ENCODE results near the gene OVAAL.

GRCh38 chr1:180515857-180516388 lies 42.8 kb upstream of the OVAAL start:
- TF ChIP-seq RAD21 (IDR thresholded peaks at IDR 0.05; ENCODE audit: low read depth) = peak; percentile 99
- no peak for TF ChIP-seq ZBTB7A (IDR thresholded peaks at IDR 0.05; ENCODE audit: low read depth)
- TF ChIP-seq MAX (IDR thresholded peaks at IDR 0.05) = no peak

Measured in Ishikawa (cell line).